Measurements from ENCODE around the gene FAM240A. TPM values are rescaled to one million over a fixed set of nuclear protein-coding genes. Genes with fewer than 3 reads are reported as not detected.
A peak's percentile ranks its signal among the peaks of the same experiment; 100 is the strongest.

Gene FAM240A
- total RNA-seq, 1 donor from 2014 or later, result not detected

DNA sequence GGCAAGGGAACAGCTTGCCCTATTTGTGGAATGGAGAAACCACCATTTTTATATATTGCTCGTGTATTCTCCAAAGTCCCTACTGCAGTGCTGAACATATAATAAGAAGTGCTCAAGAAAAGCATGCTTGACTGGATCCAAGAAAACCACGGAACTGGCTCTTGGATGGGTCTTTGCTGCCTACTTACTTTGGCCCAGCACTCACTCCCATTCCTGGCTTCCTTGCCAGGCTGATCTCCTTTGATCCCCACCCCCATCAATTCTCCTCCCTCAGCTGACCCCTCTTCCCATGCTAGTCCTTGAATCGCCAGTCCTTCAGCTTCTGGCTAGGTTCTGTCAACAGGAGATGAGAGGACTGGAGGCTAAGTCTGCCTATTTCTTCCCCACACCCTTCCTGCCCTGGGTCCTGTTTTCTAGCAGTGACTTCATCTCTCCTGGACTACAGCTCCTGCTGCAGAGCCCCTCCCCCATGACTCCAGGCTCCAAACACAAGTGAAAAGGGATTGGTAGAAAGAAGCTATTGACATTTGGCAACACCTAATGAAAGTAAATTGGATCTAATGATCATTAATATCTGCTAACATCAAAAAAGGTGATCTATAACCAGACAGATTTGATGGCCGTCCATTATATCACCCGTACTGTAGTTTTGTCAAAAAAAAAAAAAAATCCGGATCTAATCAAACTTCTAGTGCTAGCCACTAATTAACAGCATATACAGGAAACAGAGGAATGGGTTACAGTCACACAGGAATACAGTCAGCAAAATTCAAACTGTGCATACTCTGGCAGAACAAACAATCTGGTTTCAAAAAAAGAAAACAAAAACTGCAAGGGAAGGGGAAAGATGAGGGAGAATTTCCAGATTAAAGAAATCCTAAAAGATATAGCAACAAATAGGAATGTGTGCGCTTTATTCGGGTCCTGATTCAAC is 7.8 kb downstream of the FAM240A start:
- Mint-ChIP-seq H3K36me3 (ENCODE audit: unreplicated experiment) (no peaks in the 10 kb centered on the region), H3K9me3 (ENCODE audit: unreplicated experiment) (no peaks in the 10 kb centered on the region), H3K4me3 (ENCODE audit: unreplicated experiment) (no peak overlapping the region), H3K27ac (ENCODE audit: unreplicated experiment) (no peak overlapping the region), H3K27me3 (ENCODE audit: unreplicated experiment) (peaks cover 54% of the 10 kb centered on the region), H3K4me1 (ENCODE audit: unreplicated experiment) (peaks cover 6% of the 10 kb centered on the region)
- TF ChIP-seq, protein P1, sequence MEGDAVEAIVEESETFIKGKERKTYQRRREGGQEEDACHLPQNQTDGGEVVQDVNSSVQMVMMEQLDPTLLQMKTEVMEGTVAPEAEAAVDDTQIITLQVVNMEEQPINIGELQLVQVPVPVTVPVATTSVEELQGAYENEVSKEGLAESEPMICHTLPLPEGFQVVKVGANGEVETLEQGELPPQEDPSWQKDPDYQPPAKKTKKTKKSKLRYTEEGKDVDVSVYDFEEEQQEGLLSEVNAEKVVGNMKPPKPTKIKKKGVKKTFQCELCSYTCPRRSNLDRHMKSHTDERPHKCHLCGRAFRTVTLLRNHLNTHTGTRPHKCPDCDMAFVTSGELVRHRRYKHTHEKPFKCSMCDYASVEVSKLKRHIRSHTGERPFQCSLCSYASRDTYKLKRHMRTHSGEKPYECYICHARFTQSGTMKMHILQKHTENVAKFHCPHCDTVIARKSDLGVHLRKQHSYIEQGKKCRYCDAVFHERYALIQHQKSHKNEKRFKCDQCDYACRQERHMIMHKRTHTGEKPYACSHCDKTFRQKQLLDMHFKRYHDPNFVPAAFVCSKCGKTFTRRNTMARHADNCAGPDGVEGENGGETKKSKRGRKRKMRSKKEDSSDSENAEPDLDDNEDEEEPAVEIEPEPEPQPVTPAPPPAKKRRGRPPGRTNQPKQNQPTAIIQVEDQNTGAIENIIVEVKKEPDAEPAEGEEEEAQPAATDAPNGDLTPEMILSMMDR (IDR thresholded peaks at IDR 0.05), result no peak
- DNase-seq (ENCODE audit: extremely low spot score, unreplicated experiment), result no peak

DNA sequence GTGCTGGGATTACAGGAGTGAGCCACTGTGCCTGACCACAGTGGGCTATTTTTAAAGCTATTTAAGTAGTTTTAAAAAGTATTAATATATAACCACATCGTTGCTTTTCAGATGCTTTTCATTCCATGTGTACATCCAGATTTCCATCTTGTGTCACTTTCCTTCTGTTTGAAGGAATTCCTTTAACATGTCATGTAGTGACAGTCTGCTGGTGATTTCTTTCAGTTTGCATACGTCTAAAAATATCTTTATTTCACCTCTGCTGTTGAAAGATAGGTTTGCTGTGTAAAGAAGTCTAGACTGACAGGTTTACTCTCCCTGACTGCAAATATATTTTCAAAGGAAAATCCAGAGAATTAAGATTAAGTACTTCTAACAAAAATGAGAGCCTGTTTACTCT is 12.2 kb downstream of the FAM240A start:
- peaks cover 17% of the 10 kb centered on the region for H3K4me1 Mint-ChIP-seq (ENCODE audit: unreplicated experiment)
- H3K9me3 Mint-ChIP-seq (ENCODE audit: unreplicated experiment), result no peaks in the 10 kb centered on the region
- H3K36me3 Mint-ChIP-seq (ENCODE audit: unreplicated experiment), result no peaks in the 10 kb centered on the region

DNA sequence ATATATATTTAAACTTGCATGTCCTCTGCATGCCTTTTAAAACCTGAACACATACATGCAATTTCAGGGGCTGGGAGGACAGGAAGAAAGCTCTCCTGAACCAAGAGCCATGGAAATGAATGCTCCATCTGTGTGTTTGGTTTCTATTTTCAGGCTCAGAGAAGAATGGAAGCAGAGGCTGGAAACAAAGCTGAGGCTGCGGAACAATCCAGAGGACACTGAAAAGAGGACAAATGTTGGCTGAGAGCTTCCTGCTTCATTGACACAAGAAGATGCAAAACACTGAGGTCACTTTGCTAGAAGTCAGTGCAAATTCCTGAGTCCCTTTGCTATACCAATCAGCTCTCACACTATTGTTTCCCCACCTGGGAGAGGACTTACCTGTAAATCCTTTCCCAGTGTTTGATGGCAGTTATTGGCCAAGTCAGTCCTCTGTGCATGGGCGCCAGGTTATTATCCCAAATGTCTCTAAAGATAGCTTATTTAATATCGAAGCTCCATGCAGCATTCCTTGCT is 12.7 kb downstream of the FAM240A start:
- Mint-ChIP-seq H3K4me3 (ENCODE audit: unreplicated experiment) (no peak overlapping the region), H3K4me1 (ENCODE audit: unreplicated experiment) (peaks cover 19% of the 10 kb centered on the region), H3K9me3 (ENCODE audit: unreplicated experiment) (no peaks in the 10 kb centered on the region), H3K27ac (ENCODE audit: unreplicated experiment) (no peak overlapping the region), H3K36me3 (ENCODE audit: unreplicated experiment) (no peaks in the 10 kb centered on the region), H3K27me3 (ENCODE audit: unreplicated experiment) (peaks cover 35% of the 10 kb centered on the region)
- DNase-seq (ENCODE audit: extremely low spot score, unreplicated experiment), result no peak
- TF ChIP-seq, protein P1 (IDR thresholded peaks at IDR 0.05), result no peak

More for the DNA sequence above, 12.2 kb downstream of the FAM240A start:
- Mint-ChIP-seq H3K4me3 (ENCODE audit: unreplicated experiment) (no peak overlapping the region), H3K27me3 (ENCODE audit: unreplicated experiment) (peaks cover 37% of the 10 kb centered on the region), H3K27ac (ENCODE audit: unreplicated experiment) (no peak overlapping the region)
- no peak for DNase-seq (ENCODE audit: extremely low spot score, unreplicated experiment)
- TF ChIP-seq, protein P1 (IDR thresholded peaks at IDR 0.05), result no peak

DNA sequence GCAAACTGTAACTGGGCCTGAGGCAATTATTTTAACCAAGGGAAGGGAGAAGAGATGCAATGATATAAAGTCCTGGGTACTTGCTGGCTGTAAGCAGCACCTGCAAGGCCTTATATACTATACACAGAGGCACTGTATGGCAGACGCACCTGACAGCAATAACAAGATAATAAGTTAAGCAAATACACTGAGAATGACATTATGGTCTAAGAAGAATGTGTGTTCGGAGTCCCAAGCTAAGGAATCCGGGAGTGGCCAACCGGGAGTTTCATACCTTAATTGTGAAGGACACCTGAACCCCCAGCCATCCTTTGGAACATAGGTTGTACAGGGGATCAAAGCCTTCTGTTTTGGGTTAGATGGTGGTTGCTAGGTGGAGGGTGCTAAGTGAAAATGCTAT is 13.7 kb downstream of the FAM240A start:
- DNase-seq (ENCODE audit: extremely low spot score, unreplicated experiment), result peak; percentile 38
- TF ChIP-seq, protein P1 (IDR thresholded peaks at IDR 0.05), result no peak
- Mint-ChIP-seq H3K4me1 (ENCODE audit: unreplicated experiment) (peaks cover 17% of the 10 kb centered on the region), H3K27ac (ENCODE audit: unreplicated experiment) (no peak overlapping the region), H3K27me3 (ENCODE audit: unreplicated experiment) (peaks cover 25% of the 10 kb centered on the region), H3K4me3 (ENCODE audit: unreplicated experiment) (no peak overlapping the region), H3K9me3 (ENCODE audit: unreplicated experiment) (no peaks in the 10 kb centered on the region), H3K36me3 (ENCODE audit: unreplicated experiment) (no peaks in the 10 kb centered on the region)

DNA sequence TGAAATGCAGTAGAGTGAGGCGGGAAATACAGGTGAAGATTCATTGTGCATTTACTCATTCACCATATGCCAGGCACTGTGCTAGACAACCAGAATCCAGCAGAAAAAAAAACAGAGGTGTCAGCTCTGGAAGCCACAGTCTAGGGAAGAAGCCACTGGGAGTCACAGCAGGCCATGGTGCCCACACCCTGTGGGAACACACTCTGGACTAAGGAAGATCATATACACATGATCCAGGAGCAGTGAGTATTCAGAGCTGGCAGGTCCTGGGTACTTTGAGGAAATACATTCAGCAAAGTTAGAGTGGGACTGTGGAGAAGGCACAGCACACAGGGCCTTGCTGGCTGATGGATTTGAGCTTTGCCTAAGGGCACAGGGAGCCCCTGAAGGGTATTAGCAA is 14.8 kb downstream of the FAM240A start:
- Mint-ChIP-seq H3K27ac (ENCODE audit: unreplicated experiment) (no peak overlapping the region), H3K4me3 (ENCODE audit: unreplicated experiment) (no peak overlapping the region), H3K36me3 (ENCODE audit: unreplicated experiment) (no peaks in the 10 kb centered on the region)

More for the DNA sequence above, 14.8 kb downstream of the FAM240A start:
- TF ChIP-seq, protein P1 (IDR thresholded peaks at IDR 0.05), result no peak
- H3K4me1 Mint-ChIP-seq (ENCODE audit: unreplicated experiment), result peaks cover 17% of the 10 kb centered on the region
- no peak for DNase-seq (ENCODE audit: extremely low spot score, unreplicated experiment)
- peaks cover 17% of the 10 kb centered on the region for H3K27me3 Mint-ChIP-seq (ENCODE audit: unreplicated experiment)
- H3K9me3 Mint-ChIP-seq (ENCODE audit: unreplicated experiment), result no peaks in the 10 kb centered on the region

All from osteocyte (in vitro differentiated cells).